Ovary (tissue), 9 donors: ENCODE results near the gene BASP1. TPM values are rescaled to one million over a fixed set of nuclear protein-coding genes. Genes with fewer than 3 reads are reported as not detected.

Experiments
- DNase-seq, 5 donors: peaks; one replicate each; pipeline ENCODE4 v3.0.0-alpha.2; 2019 to 2020
- H3K27ac ChIP-seq, 2 donors: fragments of 200-600 bp; one replicate each; pipeline versions ENCODE4 v1.5.1 to v1.8.0; 2019 to 2022
- H3K27me3 ChIP-seq: fragments of 200-600 bp; one replicate; pipeline ENCODE4 v1.8.0; 2022
- H3K36me3 ChIP-seq: fragments of 200-600 bp; sonication (generic); one replicate; pipeline ENCODE4 v1.5.1; 2019
- H3K4me1 ChIP-seq: one replicate; pipeline ENCODE4 v1.8.1; 2013; ENCODE audit warnings: mild to moderate bottlenecking, moderate library complexity; ENCODE audit not compliant: insufficient read depth
- H3K4me3 ChIP-seq: fragments of 200-600 bp; sonication (generic); one replicate; pipeline ENCODE4 v1.5.1; 2017
- H3K9me3 ChIP-seq, 2 donors: fragments of 200-600 bp in 1 of 2; sonication (generic) in 1 of 2; one replicate each; pipeline versions ENCODE4 v1.5.1 to v1.8.1; 2013 to 2019; ENCODE audit warnings: mild to moderate bottlenecking in 1 of 2, moderate library complexity in 1 of 2
- CTCF ChIP-seq, 3 donors: fragments of 450-650 bp in 2 of 3; fragments of 200-600 bp in 1 of 3; IDR thresholded peaks; one replicate each; pipeline versions ENCODE4 v1.5.1 to v1.8.0; 2016 to 2022; ENCODE audit warnings: antibody characterized with exemption in 3 of 3, mild to moderate bottlenecking in 1 of 3
- EP300 ChIP-seq: sonication (generic); formaldehyde crosslinking; IDR thresholded peaks from one replicate; pipeline ENCODE4 v1.6.1; 2017; ENCODE audit warnings: antibody characterized with exemption
- POLR2A ChIP-seq: fragments of 450-650 bp; IDR thresholded peaks from one replicate; pipeline ENCODE4 v1.6.1; 2017; ENCODE audit warnings: antibody characterized with exemption, mild to moderate bottlenecking, moderate library complexity
- WGBS, 3 donors: extraction: QIAGEN DNeasy Blood & Tissue Kit in 1 of 3; methylation state at CpG; one replicate each; pipeline versions ENCODE4 v1.1.5 to v1.1.7; 2013 to 2017; 5-methylcytosine and 5-hydroxymethylcytosine counted together
- intact Hi-C, 4 donors: fragments of 100-400 bp; cut with DNase I; formaldehyde crosslinking; loops; one replicate each; pipeline versions ENCODE4 v1.11.0 to v1.15.1; 2022 to 2023
- polyA plus RNA-seq, 2 donors: library from polyadenylated mRNA; stranded (reverse); fragments of 200-250 nt in 1 of 2; fragments of 350-450 nt in 1 of 2; fragmentation: Illumina TruSeq in 1 of 2; extraction: RNeasy Lipid Tissue Mini Kit (QIAGEN cat#74804) in 1 of 2; gene quantifications; one replicate each; pipeline ENCODE4 v1.2.3, GENCODE V29; 2013 to 2014
- total RNA-seq, 7 donors: library from RNA; depleted of rRNA in 2 of 7; stranded (reverse); fragments of >200 nt in 2 of 7; fragmentation: NEBNext Ultra II Directional in 3 of 7; extraction: Animal tissue kit (Norgen Biotek cat#: 25700) in 3 of 7; gene quantifications; one replicate each; pipeline versions ENCODE4 v1.1.0 to v1.2.4, GENCODE V29; 2016 to 2023
- donor health status: DM: no; HTN: no; CAD: no; lungs with moderate emphysema.
- donor health status: DM: no; HTN: no; CAD: no.
- donor health status: Bipolar disorder and iron deficiency.
- donor health status: DM: yes; HTN: yes; CAD: no.
- donor health status: DM: no; HTN: no; CAD: no.
- donor health status: DM: yes; HTN: yes; CAD: no.

The BASP1 gene
- total and polyA plus RNA-seq, 9 donors, result 18.0 to 59.5 (median 38.7) TPM

DNA sequence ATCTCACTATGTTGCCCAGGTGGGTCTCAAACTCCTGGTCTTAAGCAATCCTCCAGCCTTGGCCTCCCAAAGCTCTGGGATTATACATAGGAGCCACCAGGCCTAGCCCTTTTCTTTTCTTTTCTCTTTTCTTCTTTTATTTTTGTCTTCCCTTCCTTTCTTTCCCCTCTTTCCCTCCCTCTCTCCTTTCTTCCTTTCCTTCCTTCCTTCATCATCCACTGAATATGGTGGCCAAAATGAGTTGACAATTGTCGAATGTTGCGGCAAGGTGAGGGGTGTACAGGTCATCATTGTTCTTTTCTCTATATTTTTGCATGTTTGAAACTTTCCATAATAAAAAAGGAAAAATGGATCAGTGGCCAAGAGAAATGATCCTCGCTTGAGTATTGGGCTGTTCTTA, 32.1 kb upstream of the BASP1 start:
- Histone ChIP-seq H3K27ac (no peak overlapping the region), H3K9me3 (no peaks in the 10 kb centered on the region), H3K4me3 (no peak overlapping the region), H3K4me1 (peaks cover 4% of the 10 kb centered on the region), H3K36me3 (no peaks in the 10 kb centered on the region), H3K27me3 (no peaks in the 10 kb centered on the region)
- 83 to 92% (median 87%) methylated on average over 3 of the region's 3 CpGs for WGBS, 3 donors
- TF ChIP-seq POLR2A (no peak), EP300 (no peak), CTCF (IDR thresholded peaks at IDR 0.05) (no peak)
- no peak for DNase-seq
- intact Hi-C loops, result loop anchor here in 3 of 4 donors (5.0 to 10.0 kb wide), 5 partner anchors 53 to 393 kb away; partner anchors contain the start of gene MYO10 (in 2 of the 3)

- whole genome bisulfite sequencing, 3 donors, result 22 to 34% (median 27%) methylated on average over 3 of the region's 3 CpGs
- Histone ChIP-seq H3K27ac (peak overlapping the region in 1 of 2 donors; percentile 12), H3K4me1 (peaks cover 4% of the 10 kb centered on the region), H3K36me3 (no peaks in the 10 kb centered on the region), H3K4me3 (no peak overlapping the region), H3K27me3 (no peaks in the 10 kb centered on the region), H3K9me3 (no peaks in the 10 kb centered on the region)
- intact Hi-C loops, result loop anchor here in 3 of 4 donors (5.0 to 10.0 kb wide), 5 partner anchors 53 to 393 kb away; partner anchors contain the start of gene MYO10 (in 2 of the 3)
- DNase-seq, result peak in 4 of 5 donors; percentile 48 to 77 (median 58)
- TF ChIP-seq POLR2A (no peak), CTCF (IDR thresholded peaks at IDR 0.05) (no peak), EP300 (no peak)
These were observed 31.7 kb upstream of the BASP1 start for GRCh38 chr5:17185773-17186172.

GRCh38 chr5:17186256-17186655, 31.2 kb upstream of the BASP1 start:
- TF ChIP-seq CTCF (IDR thresholded peaks at IDR 0.05) (no peak), EP300 (no peak), POLR2A (no peak)
- 68 to 93% (median 88%) methylated on average over 4 of the region's 4 CpGs for WGBS, 3 donors
- intact Hi-C loops, result loop anchor here in 3 of 4 donors (5.0 to 10.0 kb wide), 5 partner anchors 54 to 394 kb away; partner anchors contain the start of gene MYO10 (in 2 of the 3)

GRCh38 chr5:17187011-17187785, 30.2 kb upstream of the BASP1 start:
- H3K27ac ChIP-seq, result no peak overlapping the region
- intact Hi-C loops, result loop anchor here in 3 of 4 donors (5.0 to 10.0 kb wide), 5 partner anchors 55 to 395 kb away; partner anchors contain the start of gene MYO10 (in 2 of the 3)

More at GRCh38 chr5:17186256-17186655, 31.2 kb upstream of the BASP1 start:
- DNase-seq, result no peak
- no peaks in the 10 kb centered on the region for H3K27me3 ChIP-seq
- H3K4me3 ChIP-seq, result no peak overlapping the region
- peak overlapping the region in 1 of 2 donors; percentile 12 for H3K27ac ChIP-seq
- no peaks in the 10 kb centered on the region for H3K36me3 ChIP-seq
- peaks cover 4% of the 10 kb centered on the region for H3K4me1 ChIP-seq
- H3K9me3 ChIP-seq, result no peaks in the 10 kb centered on the region

More at GRCh38 chr5:17187011-17187785, 30.2 kb upstream of the BASP1 start:
- no peaks in the 10 kb centered on the region for H3K9me3 ChIP-seq
- 92 to 96% (median 95%) methylated on average over 7 of the region's 7 CpGs for WGBS, 3 donors
- no peaks in the 10 kb centered on the region for H3K36me3 ChIP-seq
- peaks cover 4% of the 10 kb centered on the region for H3K4me1 ChIP-seq
- no peak for TF ChIP-seq CTCF (IDR thresholded peaks at IDR 0.05)
- TF ChIP-seq POLR2A, result no peak
- no peak overlapping the region for H3K4me3 ChIP-seq
- no peak for DNase-seq
- H3K27me3 ChIP-seq, result no peaks in the 10 kb centered on the region
